GM18951 (cell line): ENCODE measurements around the gene LUC7L3.

ENCODE experiments used
- POLR2A ChIP-seq: IDR thresholded peaks from 4 replicates; pipeline ENCODE4 v1.6.1; 2011; ENCODE audit warnings: mild to moderate bottlenecking; ENCODE audit not compliant: insufficient read length, insufficient read depth; ENCODE audit errors: extremely low read depth
- in situ Hi-C: fragments of 300-500 bp; cut with MboI; formaldehyde crosslinking; loops from one replicate; pipeline ENCODE4 v1.12.0; 2022; ENCODE audit warnings: low sequenced_read_pairs, mixed read lengths, inconsistent platforms; ENCODE audit not compliant: unreplicated experiment

LUC7L3 gene

GRCh38 chr17:50682441-50682840 lies 37.0 kb upstream of the LUC7L3 start:
- no peak for TF ChIP-seq POLR2A
- in situ Hi-C loops: no loop called here

GRCh38 chr17:50682938-50683337 lies 36.5 kb upstream of the LUC7L3 start:
- in situ Hi-C loops: no loop called here
- TF ChIP-seq POLR2A: no peak

- no peak for TF ChIP-seq POLR2A
- in situ Hi-C loops: no loop called here
Measured at GRCh38 chr17:50683434-50684287, 35.7 kb upstream of the LUC7L3 start.

- no peak for TF ChIP-seq POLR2A
- in situ Hi-C loops: no loop called here
Measured at GRCh38 chr17:50684288-50684611, 35.2 kb upstream of the LUC7L3 start.

GRCh38 chr17:50684612-50685333 lies 34.6 kb upstream of the LUC7L3 start:
- TF ChIP-seq POLR2A: no peak
- in situ Hi-C loops: no loop called here

GRCh38 chr17:50685334-50685665 lies 34.1 kb upstream of the LUC7L3 start:
- in situ Hi-C loops: no loop called here
- no peak for TF ChIP-seq POLR2A

GRCh38 chr17:50685691-50686493 lies 33.5 kb upstream of the LUC7L3 start:
- no peak for TF ChIP-seq POLR2A
- in situ Hi-C loops: no loop called here

- in situ Hi-C loops: no loop called here
- no peak for TF ChIP-seq POLR2A
Measured at GRCh38 chr17:50686494-50687199, 32.8 kb upstream of the LUC7L3 start.

GRCh38 chr17:50687200-50688066 lies 32.0 kb upstream of the LUC7L3 start:
- in situ Hi-C loops: no loop called here
- TF ChIP-seq POLR2A: no peak

- in situ Hi-C loops: no loop called here
- no peak for TF ChIP-seq POLR2A
Measured at GRCh38 chr17:50688245-50688644, 31.2 kb upstream of the LUC7L3 start.

GRCh38 chr17:50689251-50689650 lies 30.2 kb upstream of the LUC7L3 start:
- in situ Hi-C loops: no loop called here
- TF ChIP-seq POLR2A: no peak

- no peak for TF ChIP-seq POLR2A
- in situ Hi-C loops: no loop called here
Measured at GRCh38 chr17:50689956-50690886, 29.2 kb upstream of the LUC7L3 start.
